Fibroblast of the aortic adventitia (primary cell): Measurements from ENCODE around the gene MEF2A. TPM values are rescaled to one million over a fixed set of nuclear protein-coding genes. Genes with fewer than 3 reads are reported as not detected.

Experiments used
- DNase-seq: peaks from one replicate; pipeline ENCODE4 v3.0.0-alpha.2; 2010; ENCODE audit warnings: low read depth
- H3K4me3 ChIP-seq: 2 replicates; pipeline ENCODE4 v1.5.1; 2011; ENCODE audit warnings: low read depth, mild to moderate bottlenecking, control low read depth, low read length, moderate library complexity
- total RNA-seq: library from RNA; depleted of rRNA; stranded (reverse); fragments of >200 nt; gene quantifications from 2 replicates; pipeline ENCODE4 v1.2.3, GENCODE V29; 2012; ENCODE audit warnings: low replicate concordance
- TF ChIP-seq, protein P1 (sequence below): IDR thresholded peaks from 2 replicates; pipeline ENCODE4 v1.5.1; 2011; ENCODE audit warnings: mild to moderate bottlenecking, low read length, control low read depth, inconsistent platforms; ENCODE audit not compliant: insufficient read depth

The MEF2A gene
- total RNA-seq, 1 donor: 95.1 TPM

DNA sequence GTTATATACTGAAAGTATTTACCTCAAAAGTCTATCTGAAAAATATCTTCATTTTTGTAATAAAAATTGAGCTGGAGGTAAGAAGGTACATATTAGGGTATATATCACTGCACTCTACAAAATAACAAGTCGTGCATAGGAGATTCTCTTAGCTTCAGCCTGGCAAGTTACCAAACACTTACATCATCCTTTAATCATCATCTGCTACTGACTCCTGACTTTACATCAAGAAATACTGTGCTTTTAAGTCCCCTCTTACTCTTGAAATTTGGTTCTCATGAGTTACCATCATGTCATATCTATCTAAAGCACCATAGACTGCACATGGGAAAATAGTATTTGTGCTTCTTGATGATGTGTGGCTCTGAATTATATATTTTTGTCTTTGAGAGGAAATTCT, 116.7 kb downstream of the MEF2A start:
- peak; percentile 84 for DNase-seq
- no peak overlapping the region for H3K4me3 ChIP-seq
- TF ChIP-seq, protein P1, sequence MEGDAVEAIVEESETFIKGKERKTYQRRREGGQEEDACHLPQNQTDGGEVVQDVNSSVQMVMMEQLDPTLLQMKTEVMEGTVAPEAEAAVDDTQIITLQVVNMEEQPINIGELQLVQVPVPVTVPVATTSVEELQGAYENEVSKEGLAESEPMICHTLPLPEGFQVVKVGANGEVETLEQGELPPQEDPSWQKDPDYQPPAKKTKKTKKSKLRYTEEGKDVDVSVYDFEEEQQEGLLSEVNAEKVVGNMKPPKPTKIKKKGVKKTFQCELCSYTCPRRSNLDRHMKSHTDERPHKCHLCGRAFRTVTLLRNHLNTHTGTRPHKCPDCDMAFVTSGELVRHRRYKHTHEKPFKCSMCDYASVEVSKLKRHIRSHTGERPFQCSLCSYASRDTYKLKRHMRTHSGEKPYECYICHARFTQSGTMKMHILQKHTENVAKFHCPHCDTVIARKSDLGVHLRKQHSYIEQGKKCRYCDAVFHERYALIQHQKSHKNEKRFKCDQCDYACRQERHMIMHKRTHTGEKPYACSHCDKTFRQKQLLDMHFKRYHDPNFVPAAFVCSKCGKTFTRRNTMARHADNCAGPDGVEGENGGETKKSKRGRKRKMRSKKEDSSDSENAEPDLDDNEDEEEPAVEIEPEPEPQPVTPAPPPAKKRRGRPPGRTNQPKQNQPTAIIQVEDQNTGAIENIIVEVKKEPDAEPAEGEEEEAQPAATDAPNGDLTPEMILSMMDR: no peak

DNA sequence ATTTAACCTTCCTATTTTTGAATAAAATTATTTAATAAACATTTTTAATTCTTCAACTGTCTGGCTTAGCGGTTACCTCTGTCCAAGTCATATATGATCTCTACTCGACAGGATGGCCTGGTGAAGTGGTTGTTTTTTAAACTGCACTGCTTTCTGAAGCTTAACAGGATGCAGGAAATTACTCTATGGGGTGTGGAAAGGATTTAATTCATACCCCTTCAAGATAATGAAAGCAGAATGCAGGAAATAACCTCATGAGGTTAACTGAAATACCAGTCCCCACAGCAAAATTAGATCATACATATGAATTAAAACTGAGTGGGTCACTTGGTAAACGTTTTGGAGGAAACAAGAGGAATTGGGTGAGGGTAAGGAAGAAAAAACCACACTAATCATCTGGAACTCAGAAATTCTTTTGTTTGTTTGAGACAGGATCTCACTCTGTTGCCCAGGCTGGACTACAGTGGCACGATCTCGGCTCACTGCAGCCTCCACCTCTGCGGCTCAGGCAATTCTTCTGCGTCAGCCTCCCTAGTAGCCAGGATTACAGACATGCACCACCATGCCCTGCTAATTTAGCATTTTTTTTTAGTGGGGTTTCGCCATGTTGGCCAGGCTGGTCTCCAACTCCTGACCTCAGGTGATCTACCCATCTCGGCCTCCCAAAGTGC, 117.4 kb downstream of the MEF2A start:
- TF ChIP-seq, protein P1: no peak
- H3K4me3 ChIP-seq: no peak overlapping the region
- no peak for DNase-seq

DNA sequence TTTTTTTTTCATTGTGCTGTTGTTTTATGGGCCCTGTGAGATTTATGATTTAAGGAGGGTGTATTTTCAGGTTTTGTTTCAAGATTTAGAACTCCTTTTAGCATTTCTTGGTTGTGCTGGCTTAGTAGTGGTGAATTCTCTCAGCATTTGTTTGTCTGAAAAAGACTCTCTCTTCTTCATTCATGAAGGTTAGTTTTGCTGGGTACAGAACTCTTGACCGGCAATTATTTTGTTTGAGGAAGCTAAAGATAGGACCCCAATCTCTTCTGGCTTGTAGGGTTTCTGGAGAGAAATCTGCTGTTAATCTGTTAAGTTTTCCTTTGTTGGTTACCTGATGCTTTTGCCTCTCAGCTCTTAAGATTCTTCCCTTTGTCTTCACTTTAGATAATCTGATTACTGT, 120.5 kb downstream of the MEF2A start:
- TF ChIP-seq, protein P1: no peak
- H3K4me3 ChIP-seq: no peak overlapping the region
- DNase-seq: no peak

DNA sequence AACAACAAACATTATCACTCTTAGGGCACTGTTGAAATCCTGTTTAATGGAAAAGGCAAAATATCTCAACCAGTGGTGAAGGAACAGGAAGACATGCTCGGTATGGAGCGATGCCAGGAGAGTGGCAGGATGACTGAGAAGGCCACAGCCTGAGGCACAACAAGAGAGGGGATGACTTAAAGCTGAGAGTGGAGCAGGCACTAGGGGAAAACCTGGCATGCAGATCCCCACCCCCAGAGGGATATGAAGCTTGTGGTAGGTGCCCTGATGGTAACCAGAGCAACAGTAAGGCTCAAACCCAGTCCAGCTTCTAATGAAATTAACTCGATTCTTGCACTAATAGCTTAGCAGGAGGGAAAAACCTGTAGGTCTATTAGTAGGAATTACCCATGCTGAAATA, 127.0 kb downstream of the MEF2A start:
- TF ChIP-seq, protein P1: no peak
- no peak for DNase-seq
- no peak overlapping the region for H3K4me3 ChIP-seq

DNA sequence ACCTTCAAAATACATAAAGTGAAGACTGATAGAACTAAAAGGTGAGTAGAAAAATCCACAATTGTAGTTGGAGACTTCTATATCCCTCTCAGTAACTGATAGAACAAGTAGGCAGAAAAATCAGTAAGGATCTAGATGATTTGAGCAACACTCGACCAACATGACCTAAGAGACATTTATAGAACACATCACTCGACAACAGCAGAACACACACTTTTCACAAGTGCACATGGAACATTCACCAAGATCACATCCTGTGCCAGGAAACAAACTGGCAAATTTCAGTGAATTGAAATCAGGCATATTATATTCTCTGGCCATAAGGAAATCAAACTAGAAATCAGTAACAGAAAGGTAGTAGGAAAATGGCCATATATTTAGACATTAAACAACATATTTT, 130.3 kb downstream of the MEF2A start:
- no peak overlapping the region for H3K4me3 ChIP-seq
- no peak for DNase-seq
- TF ChIP-seq, protein P1: no peak

DNA sequence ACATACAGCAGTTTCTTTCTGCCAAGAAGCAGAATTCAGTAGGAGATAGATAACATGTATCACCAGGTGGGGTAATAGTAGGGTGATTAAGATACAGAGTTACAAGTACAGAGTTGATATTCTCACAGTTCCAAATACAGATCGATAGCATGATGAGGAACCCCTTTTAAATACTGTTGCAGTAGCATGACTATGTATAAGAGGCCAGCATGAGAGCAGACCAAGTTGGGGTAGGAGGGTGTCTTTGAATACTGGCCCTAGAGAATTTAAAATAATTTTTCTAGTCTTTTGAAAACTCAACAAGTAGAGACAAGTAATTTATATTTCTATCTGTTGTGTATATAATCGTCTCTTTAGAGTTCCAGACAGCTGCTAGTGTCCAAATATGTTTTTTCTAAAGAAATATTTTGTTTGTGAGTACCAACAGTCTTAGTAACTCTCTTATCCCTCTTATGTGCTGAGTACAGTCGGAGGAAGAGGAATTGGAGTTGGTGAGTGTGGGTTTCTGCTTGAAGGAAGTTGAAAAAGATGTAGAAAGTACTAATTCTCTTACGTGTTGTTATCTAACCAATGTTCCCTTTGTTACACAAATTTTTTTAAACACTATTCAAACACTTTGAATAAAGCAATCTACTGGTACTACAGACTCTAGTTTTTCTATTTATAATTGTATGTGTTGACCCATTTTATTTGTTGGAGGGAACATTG, 137.3 kb downstream of the MEF2A start:
- H3K4me3 ChIP-seq: no peak overlapping the region
- peak; percentile 57 for DNase-seq
- TF ChIP-seq, protein P1: no peak
